Mucosa of descending colon (tissue), 3 donors: ENCODE data around the gene RDH13. TPM values are rescaled to one million over a fixed set of nuclear protein-coding genes. Genes with fewer than 3 reads are reported as not detected.
"Not testable (repeated sequence)": the region's sequence is repeated elsewhere in the genome, so short reads cannot be mapped to it uniquely, and the experiment has no call there.

Experiments used
- ATAC-seq: fragments of 200-7000 bp; cut with Tn5 transposase; one replicate; pipeline ENCODE4 v1.9.1; 2020; ENCODE audit warnings: mild to moderate bottlenecking, moderate library complexity
- DNase-seq, 3 donors: peaks; one replicate each; pipeline ENCODE4 v3.0.0-alpha.2; 2020
- H3K36me3 ChIP-seq: fragments of 200-600 bp; one replicate; pipeline ENCODE4 v1.8.0; 2021; ENCODE audit warnings: low read depth, mild to moderate bottlenecking
- H3K4me1 ChIP-seq: fragments of 200-600 bp; one replicate; pipeline ENCODE4 v1.8.0; 2021; ENCODE audit warnings: low read depth, mild to moderate bottlenecking
- H3K4me3 ChIP-seq: fragments of 200-600 bp; one replicate; pipeline ENCODE4 v1.8.0; 2021; ENCODE audit warnings: mild to moderate bottlenecking
- H3K9me3 ChIP-seq: fragments of 200-600 bp; one replicate; pipeline ENCODE4 v1.8.0; 2021; ENCODE audit warnings: mild to moderate bottlenecking
- intact Hi-C, 2 donors: fragments of 100-400 bp; cut with DNase I in 1 of 2; cut with micrococcal nuclease in 1 of 2; formaldehyde crosslinking; loops; one replicate each; pipeline versions ENCODE4 v1.11.0 to v1.11.1; 2022; cut with DNase I, micrococcal nuclease
- total RNA-seq, 3 donors: library from RNA; stranded (reverse); fragmentation: NEBNext Ultra II Directional in 2 of 3; extraction: Animal tissue kit (Norgen Biotek cat#: 25700) in 2 of 3; gene quantifications; one replicate each; pipeline versions ENCODE4 v1.2.1 to v1.2.4, GENCODE V29; 2021 to 2023
- TF ChIP-seq, protein P1 (sequence below): fragments of 200-600 bp; IDR thresholded peaks from one replicate; pipeline ENCODE4 v1.8.0; 2022; ENCODE audit warnings: antibody characterized with exemption, mild to moderate bottlenecking
- donor health status: DM: no; HTN: no; CAD: no; lungs with moderate emphysema.
- donor health status: DM: no; HTN: no; CAD: no.
- donor health status: DM: no; HTN: yes; CAD: no.

Gene RDH13
- total RNA-seq, 3 donors from 2014 or later = 46.1 to 59.5 (median 55.0) TPM

DNA sequence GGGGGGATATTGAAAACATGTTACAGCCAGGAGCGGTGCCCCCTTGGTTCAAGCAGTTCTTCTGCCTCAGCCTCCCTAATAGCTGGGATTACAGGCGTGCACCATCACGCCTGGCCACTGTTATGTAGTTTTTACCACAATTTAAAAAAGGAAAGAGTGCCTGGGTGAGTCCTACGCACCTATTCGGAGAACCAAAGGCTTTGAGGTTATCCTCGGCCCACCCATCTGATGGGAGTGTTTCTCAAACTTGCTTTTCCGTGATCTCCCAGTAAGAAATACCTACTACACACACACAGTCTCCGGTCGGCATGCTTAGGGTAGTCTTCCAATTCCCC is 20.6 kb downstream of the RDH13 start:
- DNase-seq = peak in 1 of 3 donors; percentile 16
- Histone ChIP-seq H3K4me1 (no peaks in the 10 kb centered on the region), H3K36me3 (no peaks in the 10 kb centered on the region), H3K9me3 (no peaks in the 10 kb centered on the region), H3K4me3 (no peak overlapping the region)
- intact Hi-C loops = no loop called here
- no peak for ATAC-seq
- TF ChIP-seq, protein P1, sequence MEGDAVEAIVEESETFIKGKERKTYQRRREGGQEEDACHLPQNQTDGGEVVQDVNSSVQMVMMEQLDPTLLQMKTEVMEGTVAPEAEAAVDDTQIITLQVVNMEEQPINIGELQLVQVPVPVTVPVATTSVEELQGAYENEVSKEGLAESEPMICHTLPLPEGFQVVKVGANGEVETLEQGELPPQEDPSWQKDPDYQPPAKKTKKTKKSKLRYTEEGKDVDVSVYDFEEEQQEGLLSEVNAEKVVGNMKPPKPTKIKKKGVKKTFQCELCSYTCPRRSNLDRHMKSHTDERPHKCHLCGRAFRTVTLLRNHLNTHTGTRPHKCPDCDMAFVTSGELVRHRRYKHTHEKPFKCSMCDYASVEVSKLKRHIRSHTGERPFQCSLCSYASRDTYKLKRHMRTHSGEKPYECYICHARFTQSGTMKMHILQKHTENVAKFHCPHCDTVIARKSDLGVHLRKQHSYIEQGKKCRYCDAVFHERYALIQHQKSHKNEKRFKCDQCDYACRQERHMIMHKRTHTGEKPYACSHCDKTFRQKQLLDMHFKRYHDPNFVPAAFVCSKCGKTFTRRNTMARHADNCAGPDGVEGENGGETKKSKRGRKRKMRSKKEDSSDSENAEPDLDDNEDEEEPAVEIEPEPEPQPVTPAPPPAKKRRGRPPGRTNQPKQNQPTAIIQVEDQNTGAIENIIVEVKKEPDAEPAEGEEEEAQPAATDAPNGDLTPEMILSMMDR = no peak

DNA sequence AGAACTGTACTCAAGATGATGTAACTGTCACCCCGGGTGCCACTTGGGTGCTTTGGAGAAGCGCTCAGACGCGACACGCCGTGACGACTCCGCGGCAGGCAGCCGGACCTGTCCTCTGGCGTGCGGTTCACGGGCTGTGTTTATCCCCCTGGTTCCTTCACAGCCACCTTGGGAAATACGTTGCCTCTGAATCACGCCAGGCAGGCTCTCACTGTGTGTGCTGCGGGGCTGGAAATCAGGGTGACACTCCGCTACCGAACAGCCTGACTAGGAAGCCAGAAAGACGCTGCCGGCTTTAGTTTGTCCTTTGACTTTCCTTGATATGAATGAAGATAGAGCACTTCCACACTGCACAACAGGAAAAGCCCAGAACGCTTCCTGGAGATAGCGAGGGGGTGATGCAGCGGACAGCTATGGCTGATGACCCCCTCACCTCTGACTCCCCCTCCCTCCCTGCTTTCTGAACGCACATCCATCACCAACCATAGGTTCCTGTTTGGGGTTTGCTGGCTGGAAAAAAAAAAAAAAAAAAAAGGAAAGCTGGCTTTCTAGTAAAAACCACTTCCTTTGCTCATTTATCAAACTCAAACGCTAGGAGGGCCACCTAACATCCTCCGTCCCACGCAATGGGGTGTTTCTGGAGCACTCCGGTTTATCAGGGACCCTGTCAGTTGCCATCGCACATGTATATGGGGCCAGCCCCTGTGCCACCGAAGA is 21.2 kb downstream of the RDH13 start:
- DNase-seq = peak in 1 of 3 donors; percentile 45
- intact Hi-C loops = no loop called here
- Histone ChIP-seq H3K4me3 (no peak overlapping the region), H3K4me1 (no peaks in the 10 kb centered on the region), H3K36me3 (no peaks in the 10 kb centered on the region), H3K9me3 (no peaks in the 10 kb centered on the region)
- TF ChIP-seq, protein P1 = no peak
- no peak for ATAC-seq

DNA sequence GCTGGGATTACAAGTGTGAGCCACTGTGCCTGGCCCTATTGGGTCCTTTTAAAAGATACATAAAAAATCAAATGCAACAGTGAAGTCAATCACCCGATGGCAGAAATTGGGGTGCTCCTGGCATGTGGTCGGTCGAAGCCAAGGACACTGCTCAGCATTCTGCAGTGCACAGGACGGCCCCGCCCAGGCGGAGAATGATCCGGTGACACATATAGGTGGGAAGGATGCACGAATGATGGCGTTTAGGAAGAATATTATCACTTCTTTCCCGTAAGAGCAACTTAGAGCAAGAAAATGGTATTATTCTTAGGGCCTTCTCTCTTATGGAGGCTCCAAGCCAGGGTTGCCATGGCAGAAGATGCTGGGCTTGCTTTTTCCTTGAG is 21.7 kb downstream of the RDH13 start:
- Histone ChIP-seq H3K9me3 (no peaks in the 10 kb centered on the region), H3K4me3 (no peak overlapping the region), H3K36me3 (no peaks in the 10 kb centered on the region), H3K4me1 (no peaks in the 10 kb centered on the region)
- TF ChIP-seq, protein P1 = no peak
- ATAC-seq = no peak
- peak in 1 of 3 donors; percentile 35 for DNase-seq
- intact Hi-C loops = no loop called here

DNA sequence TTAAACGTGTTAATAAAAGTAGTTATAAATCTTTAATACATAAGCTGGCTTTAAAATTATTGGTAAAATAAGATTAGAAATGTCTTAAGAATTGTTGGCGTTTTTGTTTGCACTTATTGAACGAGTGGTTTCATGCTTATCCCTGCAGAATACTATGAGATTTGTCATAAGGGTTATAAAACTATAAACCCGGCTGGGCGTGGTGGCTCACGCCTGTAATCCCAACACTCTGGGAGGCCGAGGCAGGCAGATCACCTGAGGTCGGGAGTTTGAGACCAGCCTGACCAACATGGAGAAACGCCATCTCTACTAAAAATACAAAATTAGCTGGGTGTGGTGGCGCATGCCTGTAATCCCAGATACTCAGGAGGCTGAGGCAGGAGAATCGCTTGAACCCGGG is 22.3 kb downstream of the RDH13 start:
- peak; percentile 49 for ATAC-seq
- H3K36me3 ChIP-seq, H3K9me3 ChIP-seq, H3K4me3 ChIP-seq, H3K4me1 ChIP-seq, intact Hi-C loops: not testable (repeated sequence)
- peak in 1 of 3 donors; percentile 50 for DNase-seq

DNA sequence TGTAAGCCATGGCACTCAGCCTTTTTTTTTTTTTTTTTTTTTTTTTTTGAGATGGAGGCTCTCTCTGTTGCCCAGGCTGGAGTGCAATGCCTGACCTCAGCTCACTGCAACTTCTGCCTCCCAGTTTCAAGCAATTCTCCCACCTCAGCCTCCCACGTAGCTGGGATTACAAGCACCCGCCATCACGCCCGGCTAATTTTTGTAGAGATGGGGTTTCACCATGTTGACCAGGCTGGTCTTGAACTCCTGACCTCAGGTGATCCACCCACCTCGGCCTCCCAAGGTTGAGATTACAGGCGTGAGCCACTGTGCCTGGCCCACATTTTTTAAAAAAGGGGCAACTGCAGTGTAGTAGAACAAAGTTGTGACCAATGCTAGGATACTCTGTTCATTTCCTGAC is 25.3 kb downstream of the RDH13 start:
- intact Hi-C loops, ATAC-seq, H3K4me3 ChIP-seq, H3K4me1 ChIP-seq, H3K36me3 ChIP-seq, H3K9me3 ChIP-seq, DNase-seq: not testable (repeated sequence)

DNA sequence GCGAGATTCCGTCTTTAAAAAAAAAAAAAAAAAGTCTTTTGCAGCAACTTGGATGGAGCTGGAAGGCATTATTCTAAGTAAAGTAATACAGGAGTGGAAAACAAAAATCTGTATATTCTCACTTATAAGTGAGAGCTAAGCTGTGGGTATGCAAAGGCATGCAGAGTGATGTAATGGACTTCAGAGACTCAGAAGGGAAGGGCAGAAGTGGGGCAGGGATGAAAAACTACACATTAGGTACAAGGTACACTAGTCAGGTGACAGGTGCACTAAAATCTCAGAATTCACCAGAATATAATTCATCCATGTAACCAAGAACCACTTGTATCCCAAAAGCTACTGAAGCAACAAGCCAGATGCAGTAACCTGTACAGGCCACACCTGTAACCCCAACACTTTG is 26.9 kb downstream of the RDH13 start:
- Histone ChIP-seq H3K4me3 (no peak overlapping the region), H3K4me1 (no peaks in the 10 kb centered on the region), H3K9me3 (no peaks in the 10 kb centered on the region), H3K36me3 (no peaks in the 10 kb centered on the region)
- TF ChIP-seq, protein P1 = no peak
- ATAC-seq = peak; percentile 51
- intact Hi-C loops = no loop called here
- no peak for DNase-seq

DNA sequence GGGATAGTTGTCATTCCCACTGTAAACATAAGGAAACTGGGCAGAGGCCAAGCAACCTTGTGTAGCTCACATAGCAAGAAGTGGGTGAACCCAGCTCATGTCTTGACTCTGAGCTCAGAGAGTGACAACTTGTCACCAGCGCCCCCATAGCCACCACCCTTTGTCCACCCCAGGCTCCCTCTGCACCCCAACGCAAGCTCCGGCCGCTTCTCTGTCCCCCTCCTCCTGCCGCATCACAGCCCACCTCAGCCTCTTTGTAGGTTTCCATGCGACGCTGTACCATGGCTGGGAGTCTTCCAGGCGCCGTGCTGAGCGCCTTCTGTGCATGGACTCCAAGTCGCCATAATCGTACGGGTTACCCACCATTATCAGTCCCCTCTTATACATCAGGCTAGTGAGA is 28.2 kb downstream of the RDH13 start:
- no peak for DNase-seq
- Histone ChIP-seq H3K4me1 (no peaks in the 10 kb centered on the region), H3K4me3 (no peak overlapping the region), H3K36me3 (no peaks in the 10 kb centered on the region), H3K9me3 (no peaks in the 10 kb centered on the region)
- no peak for ATAC-seq
- TF ChIP-seq, protein P1 = no peak
- intact Hi-C loops = no loop called here

DNA sequence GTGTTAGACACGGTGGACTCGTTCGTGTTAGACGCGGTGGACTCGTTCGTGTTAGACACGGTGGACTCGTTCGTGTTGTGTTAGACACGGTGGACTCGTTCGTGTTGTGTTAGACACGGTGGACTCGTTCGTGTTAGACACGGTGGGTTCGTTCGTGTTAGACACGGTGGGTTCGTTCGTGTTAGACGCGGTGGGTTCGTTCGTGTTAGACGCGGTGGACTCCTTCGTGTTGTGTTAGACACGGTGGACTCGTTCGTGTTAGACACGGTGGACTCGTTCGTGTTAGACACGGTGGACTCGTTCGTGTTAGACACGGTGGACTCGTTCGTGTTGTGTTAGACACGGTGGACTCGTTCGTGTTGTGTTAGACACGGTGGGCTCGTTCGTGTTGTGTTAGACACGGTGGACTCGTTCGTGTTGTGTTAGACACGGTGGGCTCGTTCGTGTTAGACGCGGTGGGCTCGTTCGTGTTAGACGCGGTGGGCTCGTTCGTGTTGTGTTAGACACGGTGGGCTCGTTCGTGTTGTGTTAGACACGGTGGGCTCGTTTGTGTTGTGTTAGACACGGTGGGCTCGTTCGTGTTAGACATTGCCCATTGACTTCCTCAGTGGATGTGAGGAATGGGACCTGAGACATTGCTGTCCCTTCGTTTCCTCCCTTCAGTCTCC is 29.8 kb downstream of the RDH13 start:
- DNase-seq, H3K9me3 ChIP-seq, intact Hi-C loops, H3K4me3 ChIP-seq, ATAC-seq, H3K36me3 ChIP-seq, H3K4me1 ChIP-seq: not testable (repeated sequence)
